Measurements from ENCODE around the gene ZNHIT6. TPM values are rescaled to one million over a fixed set of nuclear protein-coding genes. Genes with fewer than 3 reads are reported as not detected.

Gene ZNHIT6
- total and polyA plus RNA-seq, 2 of the 8 experiments (the other 6 are each of a cell fraction or from before 2014, with no cell fraction given): 5.9 to 17.2 TPM

DNA sequence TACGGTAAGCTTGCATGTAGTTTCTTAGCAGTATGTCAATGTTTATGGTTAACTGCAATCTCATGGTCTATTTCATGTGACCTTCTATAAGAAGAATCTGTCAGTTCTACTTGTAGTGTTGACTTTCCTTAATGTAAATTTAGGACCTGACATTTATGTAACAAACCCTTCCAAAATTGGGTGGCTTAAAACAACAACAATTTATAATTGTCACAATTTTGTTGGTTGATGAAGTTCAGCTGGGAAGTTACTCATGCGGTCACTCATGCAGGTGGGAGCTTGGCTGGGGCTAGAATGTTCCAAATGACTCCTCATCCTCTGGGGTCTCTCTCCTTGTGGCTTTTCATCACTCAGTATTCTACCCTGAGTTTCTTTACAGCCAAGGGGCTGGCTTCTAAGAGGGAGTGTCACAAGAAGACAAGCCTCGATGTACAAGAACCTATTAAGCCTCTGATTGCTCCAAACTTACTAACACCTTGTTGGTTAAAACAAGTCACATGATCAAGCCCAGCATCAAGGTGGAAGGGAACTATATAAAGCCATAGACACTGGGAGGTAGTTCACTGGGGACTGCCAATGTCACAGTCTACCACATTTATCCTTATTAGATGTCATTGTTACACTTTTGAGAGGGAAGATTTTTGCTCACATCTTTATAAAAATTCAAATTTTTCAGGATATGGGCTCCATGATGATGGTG is 103.8 kb downstream of the ZNHIT6 start:
- no peak overlapping the region for H3K4me2 ChIP-seq (ENCODE audit: insufficient read depth in 1 of 2, low read depth in 2 of 2, low read length in 2 of 2)
- TF ChIP-seq, protein P1, sequence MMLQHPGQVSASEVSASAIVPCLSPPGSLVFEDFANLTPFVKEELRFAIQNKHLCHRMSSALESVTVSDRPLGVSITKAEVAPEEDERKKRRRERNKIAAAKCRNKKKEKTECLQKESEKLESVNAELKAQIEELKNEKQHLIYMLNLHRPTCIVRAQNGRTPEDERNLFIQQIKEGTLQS (IDR thresholded peaks at IDR 0.05; ENCODE audit: insufficient read depth, low read depth, low read length): no peak
- TF ChIP-seq KDM5A (IDR thresholded peaks at IDR 0.05; ENCODE audit: low read length): no peak

More for the DNA sequence above, 103.8 kb downstream of the ZNHIT6 start:
- no peaks in the 10 kb centered on the region for H4K20me1 ChIP-seq (replicated peaks in 1 of 2; ENCODE audit: control insufficient read depth in 1 of 2, insufficient read depth in 2 of 2, low read length in 2 of 2)
- no peak overlapping the region for H4K8ac ChIP-seq (ENCODE audit: extremely low read depth, insufficient read depth, low read length)
- H3K4me1 ChIP-seq (replicated peaks in 1 of 4; ENCODE audit: control insufficient read depth in 3 of 4, insufficient read depth in 4 of 4, low read length in 3 of 4): peaks cover 9 to 19% (median 14%) of the 10 kb centered on the region in 4 experiments
- no peak overlapping the region for H4K91ac ChIP-seq (replicated peaks; ENCODE audit: insufficient read length, low read length)
- H3K56ac ChIP-seq (replicated peaks; ENCODE audit: insufficient read length, low read depth, low read length): no peak overlapping the region
- no peak overlapping the region for H3K9ac ChIP-seq (replicated peaks in 1 of 4; ENCODE audit: extremely low read depth in 1 of 4, low read depth in 3 of 4, low read length in 3 of 4)
- H3K23me2 ChIP-seq (ENCODE audit: low read depth, low read length): peaks cover 2% of the 10 kb centered on the region
- POLR2A ChIA-PET (ENCODE audit: partially characterized antibody): interaction anchor here (1.5 to 13.5 kb wide), 3 partner anchors 9 to 22 kb away, joined by 4 to 311 read pairs (median 6); partner anchors contain the start of gene CCN1
- no peak overlapping the region for H2AFZ ChIP-seq (ENCODE audit: low read length)
- H3K23ac ChIP-seq (ENCODE audit: insufficient read length): no peak overlapping the region
- CTCF ChIA-PET (ENCODE audit: partially characterized antibody): interaction anchor here (1.0 to 2.9 kb wide), 11 partner anchors 8 to 260 kb away, joined by 3 to 13 read pairs (median 6); no protein-coding TSS in a partner anchor
- DNase-seq (ENCODE audit: low read depth in 1 of 2, low spot score in 2 of 2): no peak
- no peak for FAIRE-seq
- no peak overlapping the region for H3K27ac ChIP-seq (ENCODE audit: low read depth, low read length)
- no peaks in the 10 kb centered on the region for H3K36me3 ChIP-seq (ENCODE audit: control insufficient read depth in 2 of 4, insufficient read depth in 4 of 4, low read length in 3 of 4)
- H2BK15ac ChIP-seq (ENCODE audit: low read length): no peak overlapping the region
- no peaks in the 10 kb centered on the region for H3K79me2 ChIP-seq (ENCODE audit: control insufficient read depth in 1 of 2, insufficient read depth in 2 of 2, low read length in 2 of 2)
- 86% methylated on average over 3 of the region's 3 CpGs; no CpG with 5 or more reads in 1 of the 2 experiments for WGBS, 2 experiments (ENCODE audit: extremely low coverage in 1 of 2, insufficient coverage in 1 of 2, insufficient read length in 1 of 2, insufficient replicate concordance in 2 of 2, low coverage in 1 of 2, low lambda C conversion rate in 2 of 2, missing lambda C conversion rate in 1 of 2)
- H3K27me3 ChIP-seq (replicated peaks in 1 of 4; ENCODE audit: control insufficient read depth in 3 of 4, extremely low read depth in 1 of 4, insufficient read depth in 3 of 4, low read length in 3 of 4): no peaks in the 10 kb centered on the region; a peak in 1 of 7 replicates
- no peak overlapping the region for H2BK120ac ChIP-seq (replicated peaks; ENCODE audit: low read depth, low read length)
- no peak overlapping the region for H2BK5ac ChIP-seq (ENCODE audit: low read depth, low read length)
- H3K18ac ChIP-seq (ENCODE audit: extremely low read depth, low read length): no peak overlapping the region
- H3K14ac ChIP-seq (ENCODE audit: insufficient read length): no peak overlapping the region
- no peak overlapping the region for H4K5ac ChIP-seq (ENCODE audit: insufficient read length, low read depth, low read length)
- no peak overlapping the region for H3K4ac ChIP-seq (replicated peaks; ENCODE audit: insufficient read length, low read depth, low read length)
- peak overlapping the region; percentile 15; the same call in 1 of the 2 replicates for H2BK20ac ChIP-seq (ENCODE audit: low read length)
- H3K79me1 ChIP-seq (ENCODE audit: low read depth, low read length): no peaks in the 10 kb centered on the region
- H3K4me3 ChIP-seq (ENCODE audit: extremely low read depth in 1 of 4, insufficient read depth in 2 of 4, low read depth in 3 of 4, low read length in 4 of 4): no peak overlapping the region
- H3K9me3 ChIP-seq (ENCODE audit: insufficient read depth in 2 of 2, low read depth in 1 of 2, low read length in 1 of 2): 0 out of 4 replicates have a peak, but pooled peaks cover 0 to 2% of the 10 kb centered on the region in 2 experiments
- 0 out of 2 replicates have a peak overlapping the region, but pooled peaks have one; percentile 32 for H2BK12ac ChIP-seq (ENCODE audit: low read depth, low read length)
- H2AK5ac ChIP-seq (ENCODE audit: low read depth, low read length): no peak overlapping the region
